Body of pancreas (tissue), 4 donors: ENCODE data around the gene RBM11. TPM values are rescaled to one million over a fixed set of nuclear protein-coding genes. Genes with fewer than 3 reads are reported as not detected.
"Not testable (repeated sequence)": the region's sequence is repeated elsewhere in the genome, so short reads cannot be mapped to it uniquely, and the experiment has no call there.

Experiments used
- ATAC-seq: fragments of 150-250 bp; one replicate; pipeline ENCODE4 v1.9.1; 2016
- DNase-seq, 4 donors: peaks; one replicate each; pipeline ENCODE4 v3.0.0-alpha.2; 2019
- H3K27ac ChIP-seq, 4 donors: fragments of 200-600 bp; sonication (generic); 1 replicate in 3 of 4; 2 replicates in 1 of 4; pipeline versions ENCODE4 v1.5.1 to v1.6.1; 2016 to 2019; ENCODE audit warnings: mild to moderate bottlenecking in 1 of 4, mixed read lengths in 1 of 4, moderate library complexity in 1 of 4
- H3K27me3 ChIP-seq, 2 donors: fragments of 200-600 bp; sonication (generic); one replicate each; pipeline ENCODE4 v1.6.0; 2016; ENCODE audit warnings: mild to moderate bottlenecking in 1 of 2
- H3K36me3 ChIP-seq, 2 donors: fragments of 200-600 bp; sonication (generic); replicated peaks in 1 of 2; 2 replicates each; pipeline ENCODE4 v1.5.1; 2016; ENCODE audit warnings: low read depth in 2 of 2; ENCODE audit not compliant: insufficient read depth in 1 of 2
- H3K4me1 ChIP-seq: fragments of 200-600 bp; sonication (generic); one replicate; pipeline ENCODE4 v1.6.0; 2016
- H3K4me3 ChIP-seq, 2 donors: fragments of 200-600 bp; sonication (generic); 1 replicate in 1 of 2; 2 replicates in 1 of 2; pipeline ENCODE4 v1.5.1; 2016 to 2019
- H3K9me3 ChIP-seq, 3 donors: fragments of 200-600 bp; sonication (generic); 1 replicate in 2 of 3; 2 replicates in 1 of 3; pipeline ENCODE4 v1.5.1; 2016
- CTCF ChIP-seq, 7 experiments: fragments of 450-650 bp in 4 of 7; fragments of 200-600 bp in 3 of 7; sonication (generic) in 3 of 7; IDR thresholded peaks; one replicate each; pipeline ENCODE4 v1.5.1; 2016 to 2019; ENCODE audit warnings: antibody characterized with exemption in 7 of 7
- POLR2A ChIP-seq, 3 donors: fragments of 450-650 bp; IDR thresholded peaks; one replicate each; pipeline ENCODE4 v1.6.1; 2016; ENCODE audit warnings: antibody characterized with exemption in 3 of 3, mild to moderate bottlenecking in 2 of 3
- WGBS, 2 donors: methylation state at CpG; one replicate each; pipeline ENCODE4 v1.1.5; 2017; 5-methylcytosine and 5-hydroxymethylcytosine counted together
- intact Hi-C: fragments of 100-400 bp; cut with DNase I; formaldehyde crosslinking; loops from one replicate; pipeline ENCODE4 v1.15.1; 2023
- total RNA-seq, 2 donors: library from RNA; depleted of rRNA; stranded (reverse); fragments of >200 nt; gene quantifications; one replicate each; pipeline ENCODE4 v1.1.0, GENCODE V29; 2016

Gene RBM11
- total RNA-seq = under 1 TPM in 1 of 2 donors, not detected in 1; 0.52 TPM

- peak within 1 kb of the TSS; percentile 64 to 80 for H3K4me3 ChIP-seq
- peak within 1 kb of the TSS in 3 of 4 donors; percentile 18 to 63 (median 32) for H3K27ac ChIP-seq
- DNase-seq (peak; percentile 81 to 89 (median 84)), ATAC-seq (peak; percentile 99)
- intact Hi-C loops = no loop called here
- no peaks in the 10 kb centered on the region for H3K9me3 ChIP-seq
- WGBS, 2 donors = 0 to 1% methylated on average over 17 to 55 of the region's 55 CpGs
- H3K36me3 ChIP-seq = no peaks in the 10 kb centered on the region
- peaks cover 9% of the 10 kb centered on the region for H3K4me1 ChIP-seq
- no peak for TF ChIP-seq CTCF (IDR thresholded peaks at IDR 0.05)
- peak in 2 of 3 donors; percentile 45 to 50 for TF ChIP-seq POLR2A (IDR thresholded peaks at IDR 0.05)
- no peaks in the 10 kb centered on the region for H3K27me3 ChIP-seq
Measured at GRCh38 chr21:14215971-14216641, at the start of gene RBM11. Gene RBM11, plus strand, starts transcription at chr21:14216157. Its CDS starts 30 bp downstream, at chr21:14216187.

- intact Hi-C loops, H3K27ac ChIP-seq, H3K4me1 ChIP-seq, ATAC-seq, H3K9me3 ChIP-seq, H3K36me3 ChIP-seq, H3K27me3 ChIP-seq, DNase-seq, H3K4me3 ChIP-seq: not testable (repeated sequence)
- 71 to 76% methylated on average over 13 to 16 of the region's 16 CpGs for WGBS, 2 donors
Measured at GRCh38 chr21:14166463-14167223, 49.3 kb upstream of the RBM11 start.

GRCh38 chr21:14206222-14206621 is 9.7 kb upstream of the RBM11 start:
- intact Hi-C loops = no loop called here
- no peaks in the 10 kb centered on the region for H3K4me1 ChIP-seq
- ATAC-seq = no peak

GRCh38 chr21:14210738-14211137 is 5.2 kb upstream of the RBM11 start, which contains the start of gene LIPI:
Gene LIPI, minus strand, starts transcription at chr21:14210955. Its CDS starts 110 bp downstream, at chr21:14210845.
- no peak for TF ChIP-seq POLR2A (IDR thresholded peaks at IDR 0.05)
- TF ChIP-seq CTCF (IDR thresholded peaks at IDR 0.05) = no peak

More at GRCh38 chr21:14206222-14206621, 9.7 kb upstream of the RBM11 start:
- Histone ChIP-seq H3K9me3 (no peaks in the 10 kb centered on the region), H3K36me3 (no peaks in the 10 kb centered on the region), H3K4me3 (no peak overlapping the region), H3K27me3 (no peaks in the 10 kb centered on the region), H3K27ac (no peak overlapping the region)
- DNase-seq = no peak
- no peak for TF ChIP-seq CTCF (IDR thresholded peaks at IDR 0.05)
- TF ChIP-seq POLR2A (IDR thresholded peaks at IDR 0.05) = no peak

GRCh38 chr21:14213164-14213563 is 2.8 kb upstream of the RBM11 start:
- no peak for DNase-seq
- intact Hi-C loops = no loop called here
- H3K27ac ChIP-seq = no peak overlapping the region
- H3K4me1 ChIP-seq = peaks cover 9% of the 10 kb centered on the region
- no peaks in the 10 kb centered on the region for H3K9me3 ChIP-seq
- ATAC-seq = no peak
- H3K4me3 ChIP-seq = no peak overlapping the region
- no peaks in the 10 kb centered on the region for H3K27me3 ChIP-seq
- H3K36me3 ChIP-seq = no peaks in the 10 kb centered on the region
- TF ChIP-seq CTCF (IDR thresholded peaks at IDR 0.05) (no peak), POLR2A (IDR thresholded peaks at IDR 0.05) (no peak)

More at GRCh38 chr21:14210738-14211137, 5.2 kb upstream of the RBM11 start, which contains the start of gene LIPI:
- no peak within 1 kb of the TSS for H3K4me3 ChIP-seq
- H3K4me1 ChIP-seq = no peaks in the 10 kb centered on the region
- H3K9me3 ChIP-seq = no peaks in the 10 kb centered on the region
- ATAC-seq (no peak), DNase-seq (no peak)
- WGBS, 2 donors = 42 to 72% methylated on average over 1 of the region's 1 CpG
- H3K27ac ChIP-seq = no peak within 1 kb of the TSS
- no peaks in the 10 kb centered on the region for H3K27me3 ChIP-seq
- intact Hi-C loops = no loop called here
- H3K36me3 ChIP-seq = no peaks in the 10 kb centered on the region
